ENCODE data around the gene WDFY4. TPM values are rescaled to one million over a fixed set of nuclear protein-coding genes. Genes with fewer than 3 reads are reported as not detected.

Gene WDFY4
- total RNA-seq, 1 experiment from 2014 or later, result not detected

GRCh38 chr10:48653944-48654698, 30.6 kb upstream of the WDFY4 start:
- H3K36me3 ChIP-seq (ENCODE audit: low read depth), result no peaks in the 10 kb centered on the region
- TF ChIP-seq EZH2 (IDR thresholded peaks at IDR 0.05; ENCODE audit: low read depth) (no peak), CTCF (conservative IDR thresholded peaks at IDR 0.05) (no peak)
- no peaks in the 10 kb centered on the region for H3K27me3 ChIP-seq (ENCODE audit: insufficient read depth, low read depth)
- no peak overlapping the region for H3K4me2 ChIP-seq
- CTCF ChIA-PET, result no interaction called here
- no peaks in the 10 kb centered on the region for H4K20me1 ChIP-seq (ENCODE audit: insufficient read depth)
- no peaks in the 10 kb centered on the region for H3K79me2 ChIP-seq (ENCODE audit: low read depth)
- peaks cover 12% of the 10 kb centered on the region; the same call in 1 of the 2 replicates for H3K4me1 ChIP-seq (replicated peaks; ENCODE audit: insufficient read depth)
- H3F3A ChIP-seq (ENCODE audit: insufficient read depth, low read depth), result no peaks in the 10 kb centered on the region
- no peak overlapping the region for H3K27ac ChIP-seq
- no TSS peak for BruUV-seq (replicated peaks)
- H3K4me3 ChIP-seq, result no peak overlapping the region
- H3K9me2 ChIP-seq (ENCODE audit: insufficient read depth), result no peaks in the 10 kb centered on the region
- POLR2A ChIA-PET (ENCODE audit: unreplicated experiment), result no interaction called here
- intact Hi-C loops (cut with micrococcal nuclease; ENCODE audit: unreplicated experiment), result no loop called here
- DNase-seq, result no peak
- no peak overlapping the region for H2AFZ ChIP-seq
- no peaks in the 10 kb centered on the region for H3K9me3 ChIP-seq (ENCODE audit: insufficient read depth, low read depth)

GRCh38 chr10:48655411-48656240, 29.0 kb upstream of the WDFY4 start:
- peak; percentile 48 to 82 for DNase-seq
- Histone ChIP-seq H3K9me2 (ENCODE audit: insufficient read depth) (no peaks in the 10 kb centered on the region), H3K9me3 (ENCODE audit: insufficient read depth, low read depth) (no peaks in the 10 kb centered on the region), H4K20me1 (ENCODE audit: insufficient read depth) (no peaks in the 10 kb centered on the region), H3K79me2 (ENCODE audit: low read depth) (no peaks in the 10 kb centered on the region), H3K4me1 (replicated peaks; ENCODE audit: insufficient read depth) (peaks cover 12% of the 10 kb centered on the region; the same call in 1 of the 2 replicates), H3K4me3 (peak overlapping the region; percentile 66), H3K36me3 (ENCODE audit: low read depth) (no peaks in the 10 kb centered on the region), H3K27ac (no peak overlapping the region), H2AFZ (peak overlapping the region; percentile 89), H3K4me2 (peak overlapping the region; percentile 95), H3F3A (ENCODE audit: insufficient read depth, low read depth) (no peaks in the 10 kb centered on the region), H3K27me3 (ENCODE audit: insufficient read depth, low read depth) (no peaks in the 10 kb centered on the region)
- BruUV-seq (replicated peaks), result no TSS peak
- intact Hi-C loops (cut with micrococcal nuclease; ENCODE audit: unreplicated experiment), result loop anchor here (1.0 to 5.0 kb wide), 7 partner anchors 47 to 937 kb away; partner anchors contain the start of gene MAPK8
- ChIA-PET POLR2A (ENCODE audit: unreplicated experiment) (interaction anchor here (0.6 to 0.7 kb wide), 3 partner anchors 115 to 212 kb away, joined by 3 to 5 read pairs (median 4); no protein-coding TSS in a partner anchor), CTCF (interaction anchor here (0.5 to 2.5 kb wide), 32 partner anchors 9 to 1653 kb away, joined by 3 to 33 read pairs (median 4); no protein-coding TSS in a partner anchor)
- TF ChIP-seq CTCF (conservative IDR thresholded peaks at IDR 0.05) (no peak), EZH2 (IDR thresholded peaks at IDR 0.05; ENCODE audit: low read depth) (no peak)

GRCh38 chr10:48656241-48656913, 28.3 kb upstream of the WDFY4 start:
- Histone ChIP-seq H3K4me2 (peak overlapping the region; percentile 95), H3K27ac (no peak overlapping the region), H3K4me3 (peak overlapping the region; percentile 66), H3F3A (ENCODE audit: insufficient read depth, low read depth) (no peaks in the 10 kb centered on the region), H3K27me3 (ENCODE audit: insufficient read depth, low read depth) (no peaks in the 10 kb centered on the region), H2AFZ (peak overlapping the region; percentile 78), H3K4me1 (replicated peaks; ENCODE audit: insufficient read depth) (peaks cover 12% of the 10 kb centered on the region; the same call in 1 of the 2 replicates), H3K9me3 (ENCODE audit: insufficient read depth, low read depth) (no peaks in the 10 kb centered on the region), H3K9me2 (ENCODE audit: insufficient read depth) (no peaks in the 10 kb centered on the region), H3K36me3 (ENCODE audit: low read depth) (no peaks in the 10 kb centered on the region), H3K79me2 (ENCODE audit: low read depth) (no peaks in the 10 kb centered on the region), H4K20me1 (ENCODE audit: insufficient read depth) (no peaks in the 10 kb centered on the region)
- DNase-seq, result peak; percentile 67 to 97
- ChIA-PET CTCF (interaction anchor here (0.5 to 2.5 kb wide), 32 partner anchors 10 to 1654 kb away, joined by 3 to 33 read pairs (median 4); no protein-coding TSS in a partner anchor), POLR2A (ENCODE audit: unreplicated experiment) (interaction anchor here (0.7 kb wide), 2 partner anchors 119 to 213 kb away, joined by 4 to 5 read pairs; no protein-coding TSS in a partner anchor)
- no TSS peak for BruUV-seq (replicated peaks)
- TF ChIP-seq EZH2 (IDR thresholded peaks at IDR 0.05; ENCODE audit: low read depth) (no peak), CTCF (conservative IDR thresholded peaks at IDR 0.05) (peak; percentile 90)
- intact Hi-C loops (cut with micrococcal nuclease; ENCODE audit: unreplicated experiment), result loop anchor here (1.0 to 5.0 kb wide), 6 partner anchors 104 to 936 kb away; partner anchors contain the start of gene MAPK8

All from PC-9 (cell line).